IPS-18a (cell line): ENCODE results near the gene EDEM2.
"Not testable (repeated sequence)": the region's sequence is repeated elsewhere in the genome, so short reads cannot be mapped to it uniquely, and the experiment has no call there.

Experiments
- H3K27ac ChIP-seq: one replicate; pipeline ENCODE4 v1.5.1; 2013; ENCODE audit warnings: low read length
- H3K27me3 ChIP-seq: one replicate; pipeline ENCODE4 v1.6.1; 2013; ENCODE audit warnings: mild to moderate bottlenecking, low read length; ENCODE audit not compliant: control insufficient read depth, insufficient read depth
- H3K36me3 ChIP-seq: one replicate; pipeline ENCODE4 v1.6.1; 2013; ENCODE audit warnings: low read depth, low read length; ENCODE audit not compliant: control insufficient read depth
- H3K4me1 ChIP-seq: one replicate; pipeline ENCODE4 v1.6.1; 2013; ENCODE audit warnings: low read depth, low read length; ENCODE audit not compliant: control insufficient read depth
- H3K4me3 ChIP-seq: one replicate; pipeline ENCODE4 v1.5.1; 2013; ENCODE audit warnings: low read length
- H3K9ac ChIP-seq: one replicate; pipeline ENCODE4 v1.6.1; 2013; ENCODE audit warnings: mild to moderate bottlenecking, low read length, moderate library complexity
- H3K9me3 ChIP-seq: one replicate; pipeline ENCODE4 v1.6.1; 2013; ENCODE audit warnings: low read depth, low read length; ENCODE audit not compliant: control insufficient read depth

Gene EDEM2

GRCh38 chr20:35120012-35120701, 27.0 kb downstream of the EDEM2 start:
- Histone ChIP-seq H3K36me3 (peaks cover 22% of the 10 kb centered on the region), H3K4me1 (no peaks in the 10 kb centered on the region), H3K4me3 (no peak overlapping the region), H3K9me3 (no peaks in the 10 kb centered on the region), H3K27me3 (no peaks in the 10 kb centered on the region), H3K27ac (no peak overlapping the region), H3K9ac (no peak overlapping the region)

GRCh38 chr20:35117629-35118028, 29.5 kb downstream of the EDEM2 start:
- Histone ChIP-seq H3K27ac (no peak overlapping the region), H3K9me3 (no peaks in the 10 kb centered on the region), H3K4me3 (no peak overlapping the region), H3K9ac (no peak overlapping the region), H3K27me3 (no peaks in the 10 kb centered on the region), H3K36me3 (peaks cover 7% of the 10 kb centered on the region), H3K4me1 (no peaks in the 10 kb centered on the region)

DNA sequence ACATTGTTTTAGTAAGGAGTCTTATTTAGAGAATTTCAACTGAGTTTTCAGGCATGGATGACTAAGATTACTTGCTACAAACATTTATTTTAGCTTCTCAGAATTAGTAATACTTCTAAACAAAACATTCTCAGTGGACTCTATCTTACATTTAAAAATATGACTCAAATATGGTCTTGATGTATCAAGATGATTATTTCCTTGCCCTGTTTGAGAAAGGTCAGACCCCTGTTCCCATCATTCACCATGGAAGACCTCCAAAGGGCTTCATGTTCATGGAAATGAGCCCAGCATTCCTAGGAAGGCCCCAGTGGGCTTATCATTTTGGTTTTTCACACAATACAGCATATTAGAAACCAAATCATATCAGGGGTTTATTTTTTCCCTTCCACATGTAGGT, 29.9 kb downstream of the EDEM2 start:
- Histone ChIP-seq H3K9ac (no peak overlapping the region), H3K36me3 (peaks cover 5% of the 10 kb centered on the region), H3K4me3 (no peak overlapping the region), H3K9me3 (no peaks in the 10 kb centered on the region), H3K4me1 (no peaks in the 10 kb centered on the region), H3K27me3 (no peaks in the 10 kb centered on the region), H3K27ac (no peak overlapping the region)

DNA sequence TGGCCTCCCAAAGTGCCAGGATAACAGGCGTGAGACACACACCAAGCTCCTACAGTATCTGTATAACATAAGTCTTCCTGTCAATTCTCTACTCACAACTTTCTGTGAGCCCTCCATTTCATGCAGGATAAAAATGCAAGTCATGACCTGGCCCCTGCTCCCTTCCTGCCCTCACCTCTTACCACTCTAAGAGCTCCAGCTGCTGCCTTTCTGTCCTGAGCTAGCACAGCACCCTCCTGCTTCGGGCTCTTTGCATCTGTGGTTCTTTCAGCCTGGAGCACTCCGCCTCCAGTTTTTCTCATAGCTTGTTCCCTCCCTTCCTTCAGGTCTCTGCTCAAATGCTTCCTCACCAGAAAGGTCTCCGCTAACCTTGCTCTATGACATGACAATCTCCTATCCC, 30.9 kb downstream of the EDEM2 start:
- Histone ChIP-seq H3K36me3 (peaks cover 5% of the 10 kb centered on the region), H3K27ac (no peak overlapping the region)

DNA sequence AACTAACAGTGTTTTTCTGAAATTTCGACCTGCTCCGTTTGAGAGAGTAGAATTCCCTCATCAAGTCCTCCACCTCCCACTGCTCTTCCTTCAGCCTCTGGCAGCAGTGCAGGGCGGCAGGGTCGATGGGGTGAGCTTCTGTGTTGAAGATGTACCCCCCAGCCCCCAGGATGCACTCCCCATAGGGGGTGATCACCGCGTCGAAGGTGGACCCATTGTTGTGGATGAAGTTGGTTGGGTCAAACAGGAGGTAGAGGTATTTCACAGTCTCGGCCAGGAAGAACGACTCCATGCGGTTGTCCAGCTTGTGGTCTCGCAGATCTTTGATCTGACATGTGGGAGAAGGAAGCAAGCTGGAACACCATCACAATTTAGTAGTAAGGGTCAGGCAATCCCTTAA, 31.5 kb downstream of the EDEM2 start:
- Histone ChIP-seq H3K4me3 (no peak overlapping the region), H3K9ac (no peak overlapping the region), H3K27me3 (no peaks in the 10 kb centered on the region), H3K9me3 (no peaks in the 10 kb centered on the region), H3K4me1 (no peaks in the 10 kb centered on the region), H3K36me3 (peaks cover 5% of the 10 kb centered on the region), H3K27ac (no peak overlapping the region)

More for the DNA sequence above, 30.9 kb downstream of the EDEM2 start:
- Histone ChIP-seq H3K27me3 (no peaks in the 10 kb centered on the region), H3K9me3 (no peaks in the 10 kb centered on the region), H3K9ac (no peak overlapping the region), H3K4me1 (no peaks in the 10 kb centered on the region), H3K4me3 (no peak overlapping the region)

DNA sequence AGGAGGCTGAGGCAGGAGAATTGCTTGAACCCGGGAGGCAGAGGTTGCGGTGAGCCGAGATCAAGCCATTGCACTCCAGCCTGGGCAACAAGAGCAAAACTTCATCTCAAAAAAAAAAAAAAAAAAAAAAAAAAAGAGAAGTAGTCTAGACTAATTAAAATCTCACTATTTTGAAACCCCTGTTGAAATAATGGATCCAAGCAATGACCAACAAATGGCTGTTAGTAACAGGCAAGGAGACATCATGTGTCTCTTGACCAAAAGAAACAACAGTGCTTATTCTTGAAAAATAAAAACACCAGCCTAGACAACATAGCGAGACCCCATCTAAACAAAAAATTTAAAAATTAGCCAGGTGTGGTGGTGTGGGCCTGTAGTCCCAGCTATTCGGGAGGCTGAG, 34.9 kb downstream of the EDEM2 start:
- H3K36me3 ChIP-seq, H3K27ac ChIP-seq, H3K9ac ChIP-seq: not testable (repeated sequence)

GRCh38 chr20:35111141-35111888, 35.8 kb downstream of the EDEM2 start:
- H3K9ac ChIP-seq, result no peak overlapping the region
- no peaks in the 10 kb centered on the region for H3K27me3 ChIP-seq
- H3K4me1 ChIP-seq, result no peaks in the 10 kb centered on the region
- no peak overlapping the region for H3K4me3 ChIP-seq
- peaks cover 5% of the 10 kb centered on the region for H3K36me3 ChIP-seq
- H3K9me3 ChIP-seq, result no peaks in the 10 kb centered on the region
- no peak overlapping the region for H3K27ac ChIP-seq

More for the DNA sequence above, 34.9 kb downstream of the EDEM2 start:
- H3K9me3 ChIP-seq, H3K4me1 ChIP-seq, H3K4me3 ChIP-seq, H3K27me3 ChIP-seq: not testable (repeated sequence)

DNA sequence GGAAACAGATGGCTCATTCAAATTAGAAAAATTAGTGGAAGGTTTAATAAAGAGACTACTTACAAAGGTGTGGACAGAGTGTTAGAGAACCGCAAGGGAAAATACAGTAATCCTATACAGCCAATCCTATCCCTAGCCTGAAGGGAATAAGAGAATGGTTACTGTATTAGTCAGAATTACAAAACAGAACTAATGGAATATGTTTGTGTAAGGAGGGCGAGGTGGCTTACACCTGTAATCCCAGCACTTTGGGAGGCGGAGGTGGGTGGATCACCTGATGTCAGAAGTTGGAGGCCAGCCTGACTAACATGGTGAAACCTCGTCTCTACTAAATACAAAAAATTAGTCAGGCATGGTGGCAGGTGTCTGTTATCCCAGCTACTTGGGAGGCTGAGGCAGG, 38.2 kb downstream of the EDEM2 start:
- no peaks in the 10 kb centered on the region for H3K4me1 ChIP-seq
- no peak overlapping the region for H3K4me3 ChIP-seq
- H3K27me3 ChIP-seq, result no peaks in the 10 kb centered on the region
- H3K27ac ChIP-seq, result no peak overlapping the region
- no peaks in the 10 kb centered on the region for H3K36me3 ChIP-seq
- H3K9me3 ChIP-seq, result no peaks in the 10 kb centered on the region
- no peak overlapping the region for H3K9ac ChIP-seq

GRCh38 chr20:35106827-35107380, 40.2 kb downstream of the EDEM2 start:
- Histone ChIP-seq H3K9ac (no peak overlapping the region), H3K4me1 (no peaks in the 10 kb centered on the region), H3K27me3 (no peaks in the 10 kb centered on the region), H3K27ac (no peak overlapping the region), H3K36me3 (no peaks in the 10 kb centered on the region), H3K4me3 (no peak overlapping the region), H3K9me3 (no peaks in the 10 kb centered on the region)

DNA sequence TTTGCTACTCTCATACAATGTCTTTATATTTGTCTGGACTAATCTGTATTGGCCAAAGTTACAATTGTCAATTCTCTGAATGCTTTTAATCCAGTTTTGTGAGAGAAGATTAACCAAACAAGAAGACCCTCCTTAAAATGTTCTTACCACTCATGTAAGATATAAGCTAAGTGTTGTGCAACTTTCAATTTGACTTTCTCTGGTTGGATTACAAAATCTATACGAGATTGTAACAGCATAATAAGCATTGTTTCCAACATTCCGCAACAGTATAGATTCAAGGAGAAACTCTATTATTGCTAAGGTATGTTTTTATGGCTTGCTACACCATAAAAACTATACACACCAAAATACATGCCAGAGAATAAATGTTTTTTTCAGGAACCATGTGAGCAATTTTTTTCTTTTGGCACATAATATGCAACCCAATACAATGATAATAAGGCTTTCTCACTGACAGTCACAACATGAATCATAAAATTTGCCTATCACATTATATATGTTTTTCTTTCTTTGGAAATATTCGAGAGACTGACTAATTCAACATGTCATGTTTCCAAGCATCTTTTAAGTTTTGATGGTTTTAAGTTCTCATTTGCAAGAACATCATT, 42.3 kb downstream of the EDEM2 start:
- Histone ChIP-seq H3K4me3 (no peak overlapping the region), H3K36me3 (no peaks in the 10 kb centered on the region), H3K9ac (no peak overlapping the region), H3K27me3 (no peaks in the 10 kb centered on the region), H3K27ac (no peak overlapping the region), H3K9me3 (no peaks in the 10 kb centered on the region), H3K4me1 (no peaks in the 10 kb centered on the region)

GRCh38 chr20:35101620-35102019, 45.5 kb downstream of the EDEM2 start:
- no peak overlapping the region for H3K4me3 ChIP-seq
- H3K36me3 ChIP-seq, result no peaks in the 10 kb centered on the region
- no peaks in the 10 kb centered on the region for H3K9me3 ChIP-seq
- H3K27me3 ChIP-seq, result no peaks in the 10 kb centered on the region
- no peak overlapping the region for H3K9ac ChIP-seq
- no peak overlapping the region for H3K27ac ChIP-seq
- no peaks in the 10 kb centered on the region for H3K4me1 ChIP-seq
